MV-4-11 (cell line): ENCODE data around the gene AKIRIN1.
"Not testable (repeated sequence)": the region's sequence is repeated elsewhere in the genome, so short reads cannot be mapped to it uniquely, and the experiment has no call there.

Experiments
- DNase-seq: peaks from one replicate; lab custom pipeline; 2025; lab: John Stamatoyannopoulos, UW

AKIRIN1 gene, protein sequence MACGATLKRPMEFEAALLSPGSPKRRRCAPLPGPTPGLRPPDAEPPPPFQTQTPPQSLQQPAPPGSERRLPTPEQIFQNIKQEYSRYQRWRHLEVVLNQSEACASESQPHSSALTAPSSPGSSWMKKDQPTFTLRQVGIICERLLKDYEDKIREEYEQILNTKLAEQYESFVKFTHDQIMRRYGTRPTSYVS

DNA sequence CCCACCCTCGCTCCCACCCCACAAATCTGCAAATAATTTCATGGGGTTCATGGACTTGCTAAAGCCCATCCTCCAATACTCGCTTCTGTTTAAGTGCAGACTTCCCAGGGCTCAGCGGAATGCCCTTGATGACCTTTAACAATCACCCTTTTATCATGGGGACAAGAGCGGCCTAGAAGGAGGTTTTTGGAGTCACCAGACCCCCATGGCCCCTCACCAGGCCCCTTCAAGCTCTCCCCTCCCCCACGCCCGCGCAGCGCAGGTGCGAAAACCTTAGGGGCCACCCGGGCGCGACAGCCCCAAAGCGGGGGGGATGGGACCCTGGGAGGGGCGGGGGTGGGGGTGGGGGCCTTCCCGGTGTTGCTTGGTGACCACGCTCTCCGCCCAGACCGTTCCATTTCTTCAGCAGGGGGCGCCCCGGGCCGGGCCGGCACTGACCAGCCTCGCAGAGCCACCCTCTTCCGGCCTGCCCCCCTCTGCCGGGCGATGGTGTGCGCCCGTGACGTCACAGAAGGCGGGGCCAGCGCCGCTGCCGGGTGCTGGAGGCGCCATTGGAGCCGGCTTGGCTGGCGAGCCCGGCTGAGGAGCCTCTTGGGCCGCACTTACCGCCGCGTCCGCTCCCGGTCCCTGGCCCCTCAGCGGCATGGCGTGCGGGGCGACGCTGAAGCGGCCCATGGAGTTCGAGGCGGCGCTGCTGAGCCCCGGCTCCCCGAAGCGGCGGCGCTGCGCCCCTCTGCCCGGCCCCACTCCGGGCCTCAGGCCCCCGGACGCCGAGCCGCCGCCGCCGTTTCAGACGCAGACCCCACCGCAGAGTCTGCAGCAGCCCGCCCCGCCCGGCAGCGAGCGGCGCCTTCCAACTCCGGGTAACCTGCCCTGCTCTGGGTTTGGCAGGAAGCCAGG is at the start of gene AKIRIN1:
Gene AKIRIN1, plus strand, starts transcription at position 539 of the 900 bp plus-strand sequence. Its CDS starts 105 bp downstream, at position 644.
- DNase-seq, result peak; percentile 92

DNA sequence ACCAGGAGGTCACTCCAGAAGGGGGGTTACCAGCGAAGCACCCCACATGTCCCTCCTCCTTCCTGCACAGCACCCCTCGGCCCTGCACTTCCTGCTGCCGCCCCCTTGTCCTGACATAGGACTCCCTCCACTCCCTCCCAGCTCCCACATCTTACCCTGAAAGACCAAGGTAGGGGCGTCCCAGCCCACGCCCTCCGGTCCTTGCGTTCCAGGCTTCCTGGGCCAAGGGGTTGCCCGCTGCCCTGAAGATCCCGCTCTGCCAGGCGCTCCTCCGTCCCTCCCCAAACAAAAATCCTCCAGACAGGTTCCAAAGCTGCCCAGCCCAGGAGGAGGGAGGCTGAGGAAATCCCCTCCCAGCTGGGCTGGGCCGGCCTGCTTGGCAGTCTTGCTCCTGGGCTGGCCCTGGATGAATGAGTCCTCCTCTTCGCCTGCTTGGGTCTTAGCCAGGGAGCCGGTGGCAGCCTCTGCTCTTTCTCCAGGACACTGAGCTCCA is 49.5 kb upstream of the AKIRIN1 start, which contains the start of gene RHBDL2:
Gene RHBDL2, minus strand, starts transcription at position 304 of the 493 bp plus-strand sequence. CDS start 22,618 bp downstream, outside the sequence.
- no peak for DNase-seq

DNA sequence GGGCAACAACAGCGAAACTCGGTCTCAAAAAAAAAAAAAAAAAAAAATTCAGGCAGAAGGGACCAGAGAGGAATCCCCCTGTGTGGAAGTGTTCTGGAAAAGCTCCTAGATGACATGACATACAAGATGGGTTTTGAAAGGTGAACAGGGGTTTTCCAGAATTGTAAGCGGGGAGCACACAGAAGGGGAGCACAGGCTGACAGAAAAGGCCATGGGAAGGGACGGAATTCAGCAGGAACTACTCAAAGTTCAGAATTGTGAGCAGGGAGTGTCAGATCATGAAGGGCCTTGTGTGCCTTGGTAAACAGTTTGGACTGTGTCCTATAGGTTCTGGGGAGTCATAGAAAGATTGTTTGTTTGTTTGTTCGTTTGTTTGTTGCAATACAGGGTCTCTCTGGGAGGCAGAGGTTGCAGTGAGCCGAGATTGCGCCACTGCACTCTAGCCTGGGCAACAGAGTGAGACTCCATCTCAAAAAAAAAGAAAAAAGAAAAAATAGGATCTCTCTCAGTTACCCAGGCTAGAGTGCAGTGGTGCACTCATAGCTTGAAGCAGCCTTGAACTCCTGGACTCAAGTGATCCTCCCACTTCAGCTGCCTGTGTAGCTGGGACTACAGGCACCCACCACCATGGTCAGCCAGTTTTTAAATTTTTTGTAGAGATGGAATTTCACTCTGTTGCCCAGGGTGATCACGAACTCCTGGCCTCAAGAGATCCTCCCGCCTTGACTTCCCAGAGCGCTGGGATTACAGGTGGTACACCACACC is 48.2 kb upstream of the AKIRIN1 start:
- no peak for DNase-seq

DNA sequence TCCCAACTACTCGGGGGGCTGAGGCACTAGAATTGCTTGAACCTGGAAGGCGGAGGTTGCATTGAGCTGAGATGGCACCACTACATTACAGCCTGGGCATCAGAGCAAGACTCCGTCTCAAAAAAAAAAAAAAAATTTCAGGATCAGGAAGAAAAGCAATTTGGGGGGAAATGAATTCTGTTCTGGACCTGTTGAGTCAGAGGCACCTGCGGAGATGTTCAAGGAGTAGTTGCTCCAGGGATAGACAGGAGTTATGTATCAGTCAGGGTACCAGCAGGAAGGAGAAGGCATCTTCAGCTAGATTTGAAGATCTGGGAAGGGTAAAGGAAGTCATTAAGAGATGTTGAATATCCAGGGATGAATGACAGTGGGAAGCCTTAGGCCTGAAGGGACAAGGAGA is 46.5 kb upstream of the AKIRIN1 start:
- DNase-seq, result no peak

DNA sequence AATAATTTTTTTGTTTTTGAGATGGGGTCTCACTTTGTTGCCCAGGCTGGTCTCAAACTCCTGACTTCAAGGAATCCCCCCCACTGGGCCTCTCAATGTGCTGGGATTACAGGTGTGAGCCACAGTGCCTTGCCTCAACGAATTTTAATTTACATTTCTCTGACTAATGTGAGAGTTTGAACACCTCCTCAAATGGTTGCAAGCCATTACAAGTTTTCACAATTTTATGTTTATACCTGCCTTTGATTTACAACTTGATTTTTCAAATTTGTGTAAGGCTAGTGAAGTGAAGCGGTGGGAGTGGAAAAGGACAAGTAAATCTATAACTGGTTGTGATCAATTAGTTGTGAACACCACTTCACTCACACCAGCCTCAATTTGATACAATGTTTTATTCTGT is 40.5 kb upstream of the AKIRIN1 start:
- no peak for DNase-seq

DNA sequence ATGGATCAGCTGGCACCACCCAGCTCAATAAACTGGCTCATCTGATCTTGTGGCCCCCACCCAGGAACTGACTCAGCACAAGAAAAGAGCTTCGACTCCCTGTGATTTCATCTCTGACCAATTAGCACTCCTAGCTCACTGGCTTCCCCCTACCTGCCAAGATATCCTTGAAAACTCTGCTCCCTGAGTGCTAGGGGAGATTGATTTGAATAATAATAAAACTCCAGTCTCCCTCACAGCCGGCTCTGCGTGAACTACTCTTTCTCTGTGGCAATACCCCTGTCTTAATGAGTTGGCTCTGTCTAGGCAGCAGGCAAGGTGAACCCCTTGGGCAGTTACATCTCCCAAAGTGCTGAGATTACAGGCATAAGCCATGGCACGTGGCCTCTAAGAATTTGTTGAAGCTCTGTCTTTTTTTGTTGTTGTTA is 37.6 kb upstream of the AKIRIN1 start:
- no peak for DNase-seq

DNA sequence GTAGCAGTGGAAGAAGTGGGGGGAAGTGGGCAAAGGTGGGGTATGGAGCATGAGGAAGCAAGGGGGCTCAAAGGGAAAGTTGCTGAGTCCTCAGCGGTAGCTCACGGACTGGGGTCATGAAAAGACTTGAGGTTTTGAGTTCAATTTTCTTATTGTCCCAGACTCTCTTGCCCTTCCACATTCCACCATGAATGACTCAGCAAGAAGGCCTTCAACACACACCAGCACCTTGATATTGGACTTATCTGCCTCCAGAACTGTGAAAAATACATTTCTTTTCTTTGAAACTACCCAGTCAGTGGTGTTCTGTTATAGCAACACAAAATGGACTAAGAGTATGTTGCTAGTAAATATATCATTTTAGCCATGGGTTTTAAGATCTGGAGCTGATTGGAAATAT is 32.1 kb upstream of the AKIRIN1 start:
- no peak for DNase-seq

DNA sequence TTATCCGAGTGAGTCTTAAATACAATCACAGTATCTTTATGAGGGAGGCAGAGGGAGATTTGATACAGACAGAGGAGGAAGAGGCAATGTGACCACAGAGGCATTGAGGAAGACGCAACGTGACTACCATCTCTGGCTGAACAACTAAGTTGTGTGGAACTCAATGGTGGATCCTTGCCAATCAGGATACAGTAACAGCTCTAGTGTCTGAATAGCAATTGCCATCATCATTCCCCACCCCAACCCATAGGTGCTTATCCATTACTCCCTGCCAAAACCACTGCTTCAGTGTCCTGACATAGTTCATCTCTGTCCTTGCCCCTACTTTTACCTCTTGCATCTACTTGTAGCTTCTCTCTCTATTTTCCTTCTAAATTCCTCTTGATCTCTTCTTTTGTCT is 29.0 kb upstream of the AKIRIN1 start:
- DNase-seq, result no peak

DNA sequence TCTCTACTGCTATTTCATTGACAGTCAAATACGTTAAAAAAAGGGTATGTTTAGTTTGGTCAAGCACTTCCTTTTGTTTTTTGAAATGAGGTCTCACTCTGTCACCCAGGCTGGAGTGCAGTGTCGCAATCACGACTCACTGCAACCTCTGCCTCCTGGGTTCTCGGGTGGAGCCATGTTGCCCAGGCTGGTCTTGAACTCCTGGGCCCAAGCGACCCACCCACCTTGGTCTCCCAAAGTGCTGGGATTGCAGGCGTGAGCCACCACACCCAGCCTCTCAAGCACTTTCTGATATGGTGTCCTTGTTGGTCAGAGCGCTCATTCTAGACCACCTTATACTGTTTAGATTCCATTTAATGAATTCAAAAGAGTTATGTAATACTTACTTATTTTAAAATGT is 28.5 kb upstream of the AKIRIN1 start:
- peak; percentile 77 for DNase-seq

DNA sequence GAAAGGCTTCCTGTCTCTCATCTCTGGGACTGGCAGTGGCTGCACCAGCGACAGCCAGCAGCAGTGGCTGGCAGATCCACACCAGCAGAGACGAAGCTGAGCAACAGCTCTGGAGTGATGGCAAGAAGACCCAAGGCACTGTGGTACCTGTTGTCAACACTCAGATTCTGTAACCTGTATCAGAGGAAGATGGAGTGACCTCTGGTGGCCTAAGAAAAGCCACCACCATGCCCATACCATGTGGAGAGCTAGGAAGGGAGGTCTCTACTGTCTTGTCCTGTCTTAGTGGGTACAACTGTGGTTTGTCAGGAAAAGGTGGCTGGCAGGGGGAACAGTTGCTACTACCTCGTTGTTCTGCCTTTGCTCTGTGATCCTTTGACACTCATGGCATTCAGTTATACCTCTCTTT is 26.9 kb upstream of the AKIRIN1 start:
- no peak for DNase-seq

DNA sequence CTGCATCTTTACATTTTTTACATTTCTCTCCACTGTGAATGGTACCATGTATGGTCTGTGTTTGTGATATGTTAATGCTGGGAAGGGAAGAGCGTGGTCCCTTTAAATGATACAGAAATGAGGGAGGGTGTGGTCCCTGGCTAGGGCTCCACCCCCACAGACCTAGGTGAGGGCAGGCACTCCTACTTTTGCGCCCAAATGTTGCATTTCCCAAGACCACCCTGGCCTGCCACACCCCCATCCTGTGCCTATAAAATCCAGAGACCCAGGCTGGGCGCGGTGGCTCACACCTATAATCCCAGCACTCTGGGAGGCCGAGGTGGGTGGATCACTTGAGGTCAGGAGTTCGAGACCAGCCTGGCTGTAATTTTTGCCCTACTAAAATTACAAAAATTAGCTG is 17.9 kb upstream of the AKIRIN1 start:
- not testable (repeated sequence) for DNase-seq

DNA sequence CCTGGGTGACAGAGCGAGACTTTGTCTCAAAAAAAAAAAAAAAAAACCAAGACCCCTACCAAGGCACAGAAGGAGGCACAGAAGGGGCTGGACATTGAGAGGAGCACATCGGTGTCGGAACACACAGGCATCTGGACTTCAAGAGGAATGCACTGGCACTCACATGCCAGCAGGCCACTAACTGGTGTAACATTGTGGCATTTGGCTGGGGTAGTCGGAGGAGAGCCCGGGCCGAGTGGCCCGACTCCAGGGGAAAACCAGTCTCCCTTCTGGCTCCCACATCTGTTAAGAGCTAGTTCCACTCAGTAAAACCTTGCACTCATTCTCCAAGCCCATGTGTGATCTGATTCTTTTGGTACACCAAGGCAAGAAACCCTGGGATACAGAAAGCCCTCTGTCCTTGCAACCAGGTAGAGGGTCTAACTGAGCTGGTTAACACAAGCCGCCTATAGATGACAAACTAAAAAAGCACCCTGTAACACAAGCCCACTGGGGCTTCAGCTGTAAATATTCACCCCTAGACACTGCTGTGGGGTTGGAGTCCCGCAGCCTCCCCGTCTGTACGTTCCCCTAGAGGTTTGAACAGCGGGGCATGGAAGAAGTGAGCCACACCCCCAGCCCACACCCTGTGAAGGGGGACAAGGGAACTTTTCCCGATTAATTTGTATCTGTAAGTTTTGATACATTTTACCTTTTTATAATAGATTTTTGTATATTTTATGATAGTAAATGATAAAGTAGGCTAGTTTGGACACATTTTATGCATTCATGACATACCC is 17.2 kb upstream of the AKIRIN1 start:
- DNase-seq, result no peak

DNA sequence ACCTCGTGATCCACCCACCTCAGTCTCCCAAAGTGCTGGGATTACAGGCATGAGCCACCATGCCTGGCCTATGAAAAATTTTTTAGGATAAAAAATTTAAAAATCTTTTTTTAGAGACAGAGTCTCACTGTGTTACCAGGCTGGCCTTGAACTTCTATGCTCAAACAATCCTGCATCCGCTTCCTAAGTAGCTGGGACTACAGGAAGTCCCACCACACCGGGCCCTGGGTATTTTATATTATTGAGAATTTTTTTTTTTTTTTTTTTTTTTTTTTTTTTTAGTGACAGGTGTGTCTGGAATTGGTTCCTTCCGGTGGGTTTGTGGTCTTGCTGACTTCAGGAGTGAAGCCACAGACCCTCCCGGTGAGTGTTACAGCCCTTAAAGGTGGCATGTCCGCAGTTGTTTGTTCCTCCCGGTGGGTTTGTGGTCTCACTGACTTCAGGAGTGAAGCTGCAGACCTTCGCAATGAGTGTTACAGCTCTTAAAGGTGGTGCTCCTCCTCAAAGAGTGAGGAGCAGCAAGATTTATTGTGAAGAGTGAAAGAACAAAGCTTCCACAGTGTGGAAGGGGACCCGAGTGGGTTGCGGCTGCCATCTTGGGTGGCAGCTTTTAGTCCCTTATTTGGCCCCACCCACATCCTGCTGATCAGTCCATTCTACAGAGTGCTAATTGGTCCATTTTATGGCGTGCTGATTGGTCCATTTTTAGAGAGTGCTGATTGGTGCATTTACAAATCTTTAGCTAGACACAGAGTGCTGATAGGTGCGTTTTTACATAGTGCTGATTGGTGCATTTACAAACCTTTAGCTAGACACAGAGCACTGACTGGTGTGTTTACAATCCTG is 13.5 kb upstream of the AKIRIN1 start:
- not testable (repeated sequence) for DNase-seq

DNA sequence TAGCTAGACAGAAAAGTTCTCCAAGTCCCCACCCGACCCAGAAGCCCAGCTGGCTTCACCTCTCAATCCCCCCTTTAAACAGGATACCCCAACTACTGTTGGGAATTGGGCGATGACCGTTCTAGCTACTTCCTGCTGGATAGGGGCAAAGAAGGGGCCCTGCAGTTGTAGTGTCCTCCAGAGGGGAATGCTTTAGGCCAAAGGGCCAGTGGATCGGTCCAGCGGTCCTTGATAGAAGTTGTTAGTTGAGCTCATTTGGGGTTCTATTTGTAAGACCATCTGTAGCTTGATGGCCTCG is 12.9 kb upstream of the AKIRIN1 start:
- DNase-seq, result not testable (repeated sequence)

DNA sequence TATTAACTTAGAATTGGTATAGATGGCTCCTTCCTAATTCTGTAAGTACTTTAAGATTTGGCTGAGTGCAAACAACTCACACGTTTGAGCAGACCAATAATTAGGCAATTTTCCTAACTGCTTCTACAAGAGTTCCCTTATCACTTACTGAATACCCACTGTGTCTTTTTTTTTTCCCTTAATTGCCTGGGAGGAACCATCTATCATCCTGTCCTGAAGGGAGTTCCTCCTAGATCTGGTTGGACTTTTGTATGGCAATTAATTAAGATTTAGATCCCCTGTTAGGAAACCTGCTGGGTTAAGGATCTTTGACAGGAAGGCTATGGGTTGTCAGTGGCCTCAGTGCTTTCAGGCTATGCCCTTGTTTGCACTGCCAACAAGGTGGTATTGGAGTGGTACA is 11.7 kb upstream of the AKIRIN1 start:
- not testable (repeated sequence) for DNase-seq

DNA sequence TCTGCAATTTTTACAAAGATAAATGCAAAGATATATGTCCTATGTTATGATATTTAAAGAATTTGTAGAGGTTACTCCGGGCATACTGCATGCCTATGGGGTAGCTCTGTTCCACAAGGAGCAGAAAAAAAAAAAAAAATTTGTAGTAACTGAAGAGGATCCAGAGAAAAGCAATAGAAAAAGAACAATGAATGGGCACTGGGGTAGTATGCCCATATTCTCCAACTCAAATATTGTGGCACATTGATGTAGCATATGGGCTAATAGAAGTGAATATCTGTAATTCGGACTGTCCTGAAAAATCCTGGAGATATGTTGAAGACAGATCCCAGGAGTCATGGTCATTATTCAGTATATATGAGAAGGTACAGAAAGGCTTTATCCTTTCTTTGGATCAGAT is 1.1 kb upstream of the AKIRIN1 start:
- no peak for DNase-seq

DNA sequence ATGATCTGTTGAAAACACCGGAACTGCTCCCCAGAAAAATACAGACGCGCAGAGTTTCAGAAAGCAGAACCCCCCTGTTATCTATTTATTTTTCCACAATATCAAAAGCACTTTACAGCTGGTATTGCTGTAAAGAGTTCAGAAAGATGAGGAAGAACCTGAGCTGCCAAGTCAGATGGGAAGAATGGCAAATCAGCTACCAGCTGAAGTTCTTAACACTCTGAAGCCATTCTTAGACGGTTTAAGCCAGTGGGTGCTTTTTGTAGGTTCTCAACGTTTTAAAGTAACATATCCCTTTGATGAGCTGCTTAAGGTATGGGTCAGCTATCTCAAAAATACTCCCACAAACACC is 714 bp upstream of the AKIRIN1 start:
- DNase-seq, result peak; percentile 36

DNA sequence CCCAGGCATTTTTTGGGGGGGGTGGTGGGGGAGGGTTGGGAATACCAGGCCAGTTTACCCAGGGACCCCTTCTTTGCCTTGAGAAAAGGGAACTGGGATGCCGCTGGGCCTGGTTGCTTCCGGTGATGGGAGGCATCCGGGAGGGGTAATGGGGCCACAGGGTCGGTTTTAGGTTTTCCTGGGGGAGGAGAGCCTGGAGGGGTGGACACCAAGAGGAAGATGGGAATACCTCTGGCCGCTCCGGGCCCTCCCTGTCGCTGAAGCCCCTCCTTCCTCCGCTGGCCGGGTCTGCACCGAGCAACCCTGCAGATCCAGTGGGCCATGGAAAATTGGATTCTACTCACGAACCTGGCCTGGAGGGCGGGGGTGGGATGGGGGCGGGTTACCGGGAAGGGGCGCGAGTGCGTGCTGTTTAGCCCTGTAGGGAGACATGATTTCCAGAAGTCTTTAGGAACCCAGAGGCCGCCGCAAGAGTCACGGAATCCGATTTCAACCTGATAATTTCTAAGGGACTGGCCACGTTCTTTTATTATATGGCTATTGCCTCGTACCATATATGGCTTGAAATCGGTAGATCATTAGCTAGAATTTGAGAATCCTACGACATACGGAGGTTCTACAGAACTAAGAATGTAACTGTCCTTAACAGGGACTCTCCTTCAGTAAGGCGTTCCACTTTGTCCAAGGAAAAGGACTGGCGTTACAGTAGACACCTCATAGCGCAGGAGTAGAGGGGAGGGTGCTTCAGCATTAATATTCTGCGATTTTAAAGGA is 749 bp downstream of the AKIRIN1 start:
- DNase-seq, result peak; percentile 11

DNA sequence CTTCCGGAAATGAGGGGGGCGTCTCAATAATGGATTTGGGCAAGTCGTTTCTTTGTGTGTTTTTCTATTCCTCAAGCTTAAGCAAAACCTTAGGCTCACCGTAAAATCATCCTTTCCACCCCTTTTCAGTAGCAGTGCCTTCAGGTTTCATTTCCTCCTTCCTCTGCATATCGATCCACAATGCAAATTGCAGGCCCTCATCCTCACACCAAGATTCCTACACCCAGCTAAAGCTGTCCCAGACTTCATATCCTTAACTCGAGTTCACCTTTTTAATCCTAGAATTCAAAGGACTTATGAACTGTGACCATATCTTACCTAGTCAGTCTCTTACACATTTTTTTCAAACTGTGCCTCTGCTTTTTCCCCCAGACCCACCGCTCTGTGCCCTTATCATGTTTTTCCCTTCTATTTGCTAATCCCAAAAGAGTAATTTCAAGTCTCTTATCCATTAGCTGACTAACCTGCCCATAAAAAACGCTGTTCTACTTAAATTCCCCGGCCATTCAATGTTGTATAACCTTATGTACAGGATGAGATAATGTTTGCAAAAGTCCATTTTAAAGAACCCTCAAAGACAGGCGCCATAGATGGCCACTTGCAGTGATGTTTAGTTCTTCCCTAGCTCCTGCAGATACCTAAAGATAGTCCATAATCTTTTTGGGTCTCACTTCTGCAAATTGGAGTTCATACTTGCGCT is 1.5 kb downstream of the AKIRIN1 start:
- DNase-seq, result peak; percentile 77
